DND-41 (cell line): ENCODE results near the gene BRINP2.

Experiments used
- ATAC-seq: fragments of 200-7000 bp; cut with Tn5 transposase; 3 replicates; pipeline ENCODE4 v1.9.1; 2021; ENCODE audit warnings: low read depth; ENCODE audit not compliant: insufficient read depth
- DNase-seq: peaks from one replicate; pipeline ENCODE4 v3.0.0-alpha.2; 2020
- H2AFZ ChIP-seq: 2 replicates; pipeline ENCODE4 v1.6.0; 2012; ENCODE audit warnings: low read depth, low read length
- H3K27ac ChIP-seq: 2 replicates; pipeline ENCODE4 v1.5.1; 2012; ENCODE audit warnings: low read length, inconsistent platforms
- H3K27me3 ChIP-seq: fragments of 200-600 bp; sonication (generic); 2 replicates; pipeline ENCODE4 v1.6.0; 2012; ENCODE audit warnings: low read length, mild to moderate bottlenecking, inconsistent platforms; ENCODE audit not compliant: insufficient read depth, poor library complexity
- H3K36me3 ChIP-seq: 2 replicates; pipeline ENCODE4 v1.5.1; 2012; ENCODE audit warnings: low read length, inconsistent platforms; ENCODE audit not compliant: insufficient read depth
- H3K4me1 ChIP-seq: 2 replicates; pipeline ENCODE4 v1.5.1; 2012; ENCODE audit warnings: mild to moderate bottlenecking, low read length; ENCODE audit not compliant: insufficient read depth
- H3K4me2 ChIP-seq: 2 replicates; pipeline ENCODE4 v1.6.0; 2012; ENCODE audit warnings: mild to moderate bottlenecking, moderate library complexity, low read length, inconsistent platforms; ENCODE audit not compliant: insufficient read depth
- H3K4me3 ChIP-seq, 2 experiments: fragments of 200-600 bp in 1 of 2; shearing (Covaris generic) in 1 of 2; 2 replicates each; pipeline ENCODE4 v1.5.1; 2012 to 2016; ENCODE audit warnings: inconsistent platforms in 2 of 2, low read length in 2 of 2, mild to moderate bottlenecking in 2 of 2, low read depth in 1 of 2, moderate library complexity in 1 of 2
- H3K79me2 ChIP-seq: 2 replicates; pipeline ENCODE4 v1.6.0; 2012; ENCODE audit warnings: low read length, inconsistent platforms; ENCODE audit not compliant: insufficient read depth
- H3K9ac ChIP-seq: 2 replicates; pipeline ENCODE4 v1.6.0; 2012; ENCODE audit warnings: low read depth, mild to moderate bottlenecking, inconsistent platforms, low read length, moderate library complexity
- H3K9me3 ChIP-seq: 2 replicates; pipeline ENCODE4 v1.5.1; 2012; ENCODE audit warnings: low read length, moderate library complexity, mild to moderate bottlenecking, inconsistent platforms; ENCODE audit not compliant: insufficient read depth, severe bottlenecking
- H4K20me1 ChIP-seq: 2 replicates; pipeline ENCODE4 v1.6.0; 2012; ENCODE audit warnings: low read length; ENCODE audit not compliant: insufficient read depth
- EZH2 ChIP-seq: IDR thresholded peaks from 3 replicates; pipeline ENCODE4 v1.6.1; 2012; ENCODE audit warnings: borderline replicate concordance, low read depth, mild to moderate bottlenecking, moderate library complexity, low read length, inconsistent platforms; ENCODE audit not compliant: severe bottlenecking
- TF ChIP-seq, protein P1 (sequence below): IDR thresholded peaks from 2 replicates; pipeline ENCODE4 v1.5.1; 2012; ENCODE audit warnings: borderline replicate concordance, low read length, moderate library complexity, mild to moderate bottlenecking; ENCODE audit not compliant: poor library complexity, severe bottlenecking; ENCODE audit errors: extremely low read depth

BRINP2 gene

DNA sequence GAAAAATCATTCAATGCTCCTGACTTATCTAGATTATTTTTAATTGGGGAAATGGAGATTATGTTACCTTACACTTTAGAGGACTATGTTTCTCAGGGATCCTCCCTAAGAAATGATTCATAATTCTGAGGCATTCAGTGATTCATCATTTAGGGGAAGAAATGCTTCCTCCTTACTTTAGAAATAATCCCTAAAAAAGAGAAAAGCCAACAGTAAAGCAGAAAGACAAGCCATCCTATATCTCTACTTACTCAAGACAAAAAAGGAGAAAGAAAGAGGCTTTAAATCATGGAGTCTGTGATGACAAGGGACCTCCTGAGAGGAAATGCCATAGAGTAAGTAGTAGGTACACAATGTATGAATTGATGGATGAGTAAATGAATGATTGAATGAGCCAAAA, 137.0 kb downstream of the BRINP2 start:
- H2AFZ ChIP-seq, result no peak overlapping the region
- no peak for DNase-seq

GRCh38 chr1:177309880-177310279, 139.1 kb downstream of the BRINP2 start:
- Histone ChIP-seq H3K79me2 (no peaks in the 10 kb centered on the region), H3K36me3 (no peaks in the 10 kb centered on the region), H3K27me3 (no peaks in the 10 kb centered on the region), H3K27ac (no peak overlapping the region), H2AFZ (no peak overlapping the region), H3K4me3 (no peak overlapping the region), H3K9me3 (no peaks in the 10 kb centered on the region), H3K4me1 (no peaks in the 10 kb centered on the region), H3K9ac (no peak overlapping the region), H3K4me2 (no peak overlapping the region), H4K20me1 (no peaks in the 10 kb centered on the region)
- DNase-seq, result no peak
- ATAC-seq, result no peak
- TF ChIP-seq, protein P1, sequence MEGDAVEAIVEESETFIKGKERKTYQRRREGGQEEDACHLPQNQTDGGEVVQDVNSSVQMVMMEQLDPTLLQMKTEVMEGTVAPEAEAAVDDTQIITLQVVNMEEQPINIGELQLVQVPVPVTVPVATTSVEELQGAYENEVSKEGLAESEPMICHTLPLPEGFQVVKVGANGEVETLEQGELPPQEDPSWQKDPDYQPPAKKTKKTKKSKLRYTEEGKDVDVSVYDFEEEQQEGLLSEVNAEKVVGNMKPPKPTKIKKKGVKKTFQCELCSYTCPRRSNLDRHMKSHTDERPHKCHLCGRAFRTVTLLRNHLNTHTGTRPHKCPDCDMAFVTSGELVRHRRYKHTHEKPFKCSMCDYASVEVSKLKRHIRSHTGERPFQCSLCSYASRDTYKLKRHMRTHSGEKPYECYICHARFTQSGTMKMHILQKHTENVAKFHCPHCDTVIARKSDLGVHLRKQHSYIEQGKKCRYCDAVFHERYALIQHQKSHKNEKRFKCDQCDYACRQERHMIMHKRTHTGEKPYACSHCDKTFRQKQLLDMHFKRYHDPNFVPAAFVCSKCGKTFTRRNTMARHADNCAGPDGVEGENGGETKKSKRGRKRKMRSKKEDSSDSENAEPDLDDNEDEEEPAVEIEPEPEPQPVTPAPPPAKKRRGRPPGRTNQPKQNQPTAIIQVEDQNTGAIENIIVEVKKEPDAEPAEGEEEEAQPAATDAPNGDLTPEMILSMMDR, result no peak
- TF ChIP-seq EZH2, result no peak

More for the DNA sequence above, 137.0 kb downstream of the BRINP2 start:
- Histone ChIP-seq H3K9ac (no peak overlapping the region), H4K20me1 (no peaks in the 10 kb centered on the region), H3K4me3 (no peak overlapping the region), H3K4me2 (no peak overlapping the region), H3K27ac (no peak overlapping the region), H3K79me2 (no peaks in the 10 kb centered on the region), H3K9me3 (no peaks in the 10 kb centered on the region), H3K27me3 (no peaks in the 10 kb centered on the region), H3K36me3 (no peaks in the 10 kb centered on the region), H3K4me1 (no peaks in the 10 kb centered on the region)
- TF ChIP-seq, protein P1, result no peak
- no peak for ATAC-seq

DNA sequence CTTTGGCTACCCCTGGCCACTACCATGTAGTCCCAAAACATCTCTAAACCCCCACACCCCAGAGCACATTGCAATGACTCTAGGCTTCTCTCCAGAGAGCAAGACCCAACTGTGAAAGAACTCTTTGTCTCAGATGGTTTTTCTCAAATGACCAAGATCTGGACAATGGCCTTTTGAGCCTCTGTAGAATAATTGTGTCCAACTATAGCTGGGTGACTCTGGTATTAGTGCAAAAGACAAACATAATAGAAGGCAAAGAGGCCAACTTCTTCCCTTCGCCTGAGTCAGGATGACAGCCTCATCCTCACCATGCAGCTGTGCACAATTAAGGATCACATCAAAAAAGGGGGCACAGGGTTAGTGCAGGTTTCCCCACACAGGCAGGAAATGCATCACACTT, 139.6 kb downstream of the BRINP2 start:
- no peak overlapping the region for H2AFZ ChIP-seq
- no peaks in the 10 kb centered on the region for H3K9me3 ChIP-seq
- no peaks in the 10 kb centered on the region for H3K27me3 ChIP-seq
- no peak overlapping the region for H3K4me2 ChIP-seq
- TF ChIP-seq, protein P1, result no peak
- TF ChIP-seq EZH2, result no peak
- no peak overlapping the region for H3K9ac ChIP-seq
- H3K27ac ChIP-seq, result no peak overlapping the region
- no peaks in the 10 kb centered on the region for H3K4me1 ChIP-seq
- no peaks in the 10 kb centered on the region for H3K79me2 ChIP-seq
- no peak for ATAC-seq
- H4K20me1 ChIP-seq, result no peaks in the 10 kb centered on the region
- DNase-seq, result no peak
- H3K4me3 ChIP-seq, result no peak overlapping the region
- no peaks in the 10 kb centered on the region for H3K36me3 ChIP-seq

GRCh38 chr1:177311111-177311510, 140.4 kb downstream of the BRINP2 start:
- H3K9me3 ChIP-seq, result no peaks in the 10 kb centered on the region
- TF ChIP-seq, protein P1, result no peak
- no peak for TF ChIP-seq EZH2
- no peak for DNase-seq

More at GRCh38 chr1:177311111-177311510, 140.4 kb downstream of the BRINP2 start:
- no peak overlapping the region for H3K4me3 ChIP-seq
- no peak for ATAC-seq
- no peak overlapping the region for H3K27ac ChIP-seq
- no peaks in the 10 kb centered on the region for H4K20me1 ChIP-seq
- H3K79me2 ChIP-seq, result no peaks in the 10 kb centered on the region
- H3K36me3 ChIP-seq, result no peaks in the 10 kb centered on the region
- no peaks in the 10 kb centered on the region for H3K27me3 ChIP-seq
- no peak overlapping the region for H3K4me2 ChIP-seq
- H2AFZ ChIP-seq, result no peak overlapping the region
- no peak overlapping the region for H3K9ac ChIP-seq
- H3K4me1 ChIP-seq, result no peaks in the 10 kb centered on the region
